HG02884 (cell line): ENCODE measurements around the gene REG4.
"Not testable (repeated sequence)": the region's sequence is repeated elsewhere in the genome, so short reads cannot be mapped to it uniquely, and the experiment has no call there.

Experiments
- ATAC-seq: cut with Tn5 transposase; IDR thresholded peaks from one replicate; pipeline ENCODE4 v1.9.1; 2021; ENCODE audit warnings: mild to moderate bottlenecking, moderate library complexity; ENCODE audit not compliant: unreplicated experiment

The REG4 gene

GRCh38 chr1:119808491-119808890, 2.8 kb downstream of the REG4 start:
- no peak for ATAC-seq

GRCh38 chr1:119806489-119806888, 4.8 kb downstream of the REG4 start:
- ATAC-seq: no peak

GRCh38 chr1:119805746-119806145, 5.5 kb downstream of the REG4 start:
- no peak for ATAC-seq

- ATAC-seq: no peak
These were observed 6.0 kb downstream of the REG4 start for GRCh38 chr1:119805247-119805646.

- ATAC-seq: no peak
These were observed 11.6 kb downstream of the REG4 start for GRCh38 chr1:119799599-119800177.

GRCh38 chr1:119799003-119799402, 12.3 kb downstream of the REG4 start:
- no peak for ATAC-seq

- ATAC-seq: no peak
These were observed 13.7 kb downstream of the REG4 start for GRCh38 chr1:119797606-119798005.

GRCh38 chr1:119797162-119797561, 14.1 kb downstream of the REG4 start:
- ATAC-seq: no peak

GRCh38 chr1:119795261-119796200, 15.7 kb downstream of the REG4 start:
- ATAC-seq: no peak

- ATAC-seq: no peak
These were observed 16.4 kb downstream of the REG4 start for GRCh38 chr1:119794876-119795240.

GRCh38 chr1:119794230-119794875, 16.9 kb downstream of the REG4 start:
- ATAC-seq: no peak

GRCh38 chr1:119791377-119791776, 19.9 kb downstream of the REG4 start:
- no peak for ATAC-seq

GRCh38 chr1:119790451-119791198, 20.6 kb downstream of the REG4 start:
- no peak for ATAC-seq

GRCh38 chr1:119787776-119788175, 23.5 kb downstream of the REG4 start:
- no peak for ATAC-seq

GRCh38 chr1:119786473-119787050, 24.7 kb downstream of the REG4 start:
- ATAC-seq: not testable (repeated sequence)

GRCh38 chr1:119786046-119786445, 25.2 kb downstream of the REG4 start:
- ATAC-seq: not testable (repeated sequence)

GRCh38 chr1:119784191-119784781, 27.0 kb downstream of the REG4 start:
- no peak for ATAC-seq

- ATAC-seq: no peak
These were observed 27.7 kb downstream of the REG4 start for GRCh38 chr1:119783354-119784185.

GRCh38 chr1:119782631-119783325, 28.5 kb downstream of the REG4 start:
- ATAC-seq: no peak
